Measurements from ENCODE around the gene POLG.

- TF ChIP-seq CTCF (IDR thresholded peaks at IDR 0.05) (no peak), POLR2A (IDR thresholded peaks at IDR 0.05) (no peak)
Observed at GRCh38 chr15:89278307-89278706, 56.3 kb downstream of the POLG start.
